Aorta (tissue), 5 donors: Measurements from ENCODE around the gene MRPS30. TPM values are rescaled to one million over a fixed set of nuclear protein-coding genes. Genes with fewer than 3 reads are reported as not detected.

Experiments
- ATAC-seq: fragments of 200-7000 bp; cut with Tn5 transposase; one replicate; pipeline ENCODE4 v1.9.1; 2022; ENCODE audit warnings: moderate library complexity; ENCODE audit not compliant: low FRiP score
- DNase-seq, 2 donors: peaks; one replicate each; pipeline ENCODE4 v3.0.0-alpha.2; 2020
- H3K27ac ChIP-seq, 2 donors: one replicate each; pipeline ENCODE4 v1.5.1; 2013; ENCODE audit warnings: low read length in 2 of 2, mild to moderate bottlenecking in 2 of 2, moderate library complexity in 2 of 2, control low read depth in 1 of 2, inconsistent platforms in 1 of 2, low read depth in 1 of 2
- H3K27me3 ChIP-seq, 2 donors: one replicate each; pipeline ENCODE4 v1.6.1; 2013; ENCODE audit warnings: control low read depth in 1 of 2, low read length in 1 of 2, mild to moderate bottlenecking in 1 of 2, moderate library complexity in 1 of 2; ENCODE audit not compliant: insufficient read depth in 2 of 2, control insufficient read depth in 1 of 2
- H3K36me3 ChIP-seq, 2 donors: one replicate each; pipeline ENCODE4 v1.6.1; 2013; ENCODE audit warnings: control low read depth in 1 of 2, low read length in 1 of 2, mild to moderate bottlenecking in 1 of 2; ENCODE audit not compliant: insufficient read depth in 2 of 2, control insufficient read depth in 1 of 2
- H3K4me1 ChIP-seq, 2 donors: one replicate each; pipeline ENCODE4 v1.6.1; 2013; ENCODE audit warnings: low read length in 2 of 2, control low read depth in 1 of 2, mild to moderate bottlenecking in 1 of 2, moderate library complexity in 1 of 2; ENCODE audit not compliant: insufficient read depth in 2 of 2, control insufficient read depth in 1 of 2
- H3K4me3 ChIP-seq, 2 donors: one replicate each; pipeline ENCODE4 v1.5.1; 2013; ENCODE audit warnings: low read length in 2 of 2, control low read depth in 1 of 2, mild to moderate bottlenecking in 1 of 2
- H3K9me3 ChIP-seq: one replicate; pipeline ENCODE4 v1.6.1; 2013; ENCODE audit warnings: mild to moderate bottlenecking, low read length; ENCODE audit not compliant: control insufficient read depth
- WGBS, 2 donors: extraction: QIAGEN DNeasy Blood & Tissue Kit; methylation state at CpG; one replicate each; pipeline ENCODE4 v1.1.7; 2013; 5-methylcytosine and 5-hydroxymethylcytosine counted together
- intact Hi-C, 2 donors: fragments of 100-400 bp; cut with DNase I; formaldehyde crosslinking; loops; one replicate each; pipeline versions ENCODE4 v1.14.2 to v1.15.0; 2022
- polyA plus RNA-seq, 2 donors: library from polyadenylated mRNA; stranded (reverse); fragments of 200-250 nt; gene quantifications; one replicate each; pipeline ENCODE4 v1.2.3, GENCODE V29; 2013
- total RNA-seq, 2 donors: library from RNA; stranded (reverse); fragmentation: NEBNext Ultra II Directional; extraction: Animal tissue kit (Norgen Biotek cat#: 25700); gene quantifications; one replicate each; pipeline ENCODE4 v1.2.1, GENCODE V29; 2021
- donor health status: healthy with polysubstance abuse.
- donor health status: Bipolar disorder and iron deficiency.
- donor health status: DM: no; HTN: no; CAD: no.
- donor health status: DM: no; HTN: no; CAD: no.
- donor health status: DM: yes; HTN: yes; CAD: no.

Gene MRPS30
- total and polyA plus RNA-seq, 4 donors: 14.4 to 33.0 (median 25.3) TPM

DNA sequence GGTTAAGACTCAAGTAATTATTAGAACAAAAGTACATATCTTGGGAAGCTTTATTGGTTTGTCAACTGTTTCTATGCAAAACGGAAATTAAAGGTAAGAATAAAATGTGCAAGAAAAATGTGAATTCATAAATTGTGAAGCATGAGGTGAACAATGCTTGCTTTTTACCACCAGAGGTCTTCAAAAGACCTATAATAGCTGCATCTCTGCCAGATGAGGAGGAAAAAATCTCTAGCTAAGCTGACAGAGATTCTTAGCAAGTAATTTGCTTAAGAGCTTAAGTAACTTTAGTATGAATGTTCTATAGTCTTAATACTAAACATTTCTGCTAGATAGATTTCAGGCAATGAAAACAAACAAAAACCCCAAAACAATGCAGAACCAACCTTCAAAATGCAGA, 54.1 kb downstream of the MRPS30 start:
- no peak overlapping the region for H3K27ac ChIP-seq
- no peaks in the 10 kb centered on the region for H3K36me3 ChIP-seq
- 34 to 48% methylated on average over 1 of the region's 1 CpG for WGBS, 2 donors
- H3K4me3 ChIP-seq: no peak overlapping the region
- no peaks in the 10 kb centered on the region for H3K4me1 ChIP-seq
- ATAC-seq (no peak), DNase-seq (no peak)
- intact Hi-C loops: no loop called here
- no peaks in the 10 kb centered on the region for H3K9me3 ChIP-seq
- H3K27me3 ChIP-seq: no peaks in the 10 kb centered on the region
